HL-60 (cell line): ENCODE data around the gene INPP4B.

Source experiments
- DNase-seq, 2 experiments: peaks; one replicate each; pipeline ENCODE4 v3.0.0-alpha.2; 2010 to 2020; ENCODE audit warnings: low read depth in 1 of 2, low spot score in 1 of 2
- H3K27ac ChIP-seq: fragments of 250-450 bp; sonication (Bioruptor Pico); replicated peaks from 2 replicates; pipeline ENCODE4 v1.5.1; 2020; ENCODE audit warnings: mild to moderate bottlenecking, moderate library complexity
- H3K27me3 ChIP-seq: fragments of 250-450 bp; sonication (Bioruptor Pico); 2 replicates; pipeline ENCODE4 v1.5.1; 2021; ENCODE audit warnings: mild to moderate bottlenecking, moderate library complexity; ENCODE audit not compliant: insufficient read depth, poor library complexity, severe bottlenecking
- H3K4me3 ChIP-seq: replicated peaks from 2 replicates; pipeline ENCODE4 v1.5.1; 2011; ENCODE audit warnings: mild to moderate bottlenecking, control low read depth, low read length; ENCODE audit not compliant: insufficient read depth
- GABPA ChIP-seq: IDR thresholded peaks from 2 replicates; pipeline ENCODE4 v1.6.1; 2012; ENCODE audit warnings: low read depth
- POLR2AphosphoS5 ChIP-seq: IDR thresholded peaks from 2 replicates; pipeline ENCODE4 v1.6.1; 2012; ENCODE audit warnings: low read depth
- SPI1 ChIP-seq: IDR thresholded peaks from 2 replicates; pipeline ENCODE4 v1.6.1; 2012; ENCODE audit warnings: low read depth, mild to moderate bottlenecking, borderline replicate concordance
- TF ChIP-seq, protein P1 (sequence below): IDR thresholded peaks from one replicate; pipeline ENCODE4 v1.5.1; 2011; ENCODE audit warnings: low read length, control low read depth, inconsistent platforms; ENCODE audit not compliant: insufficient read depth
- TF ChIP-seq, protein P2 (sequence below): IDR thresholded peaks from 2 replicates; pipeline ENCODE4 v1.6.1; 2012; ENCODE audit warnings: low read depth; ENCODE audit not compliant: insufficient replicate concordance

INPP4B gene

DNA sequence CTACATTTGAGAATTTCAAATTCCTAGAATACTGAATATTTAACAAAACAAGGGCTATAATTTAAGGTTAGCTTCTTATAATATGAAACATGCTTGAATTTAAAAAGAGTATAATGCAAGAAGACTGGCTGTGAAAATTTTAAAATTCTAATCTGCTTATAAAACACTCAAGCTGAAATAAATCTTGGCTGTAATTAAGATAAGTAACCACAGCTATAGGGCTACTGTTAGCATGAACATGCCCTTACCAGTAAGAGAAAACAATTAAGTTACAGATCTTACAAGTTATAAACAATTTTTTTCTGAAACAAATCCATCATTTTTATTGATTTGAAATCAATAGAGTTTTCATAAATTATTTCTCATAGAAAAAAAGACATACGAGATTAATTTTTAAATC is 148.2 kb downstream of the INPP4B start:
- no peaks in the 10 kb centered on the region for H3K27me3 ChIP-seq
- DNase-seq = no peak
- TF ChIP-seq, protein P1, sequence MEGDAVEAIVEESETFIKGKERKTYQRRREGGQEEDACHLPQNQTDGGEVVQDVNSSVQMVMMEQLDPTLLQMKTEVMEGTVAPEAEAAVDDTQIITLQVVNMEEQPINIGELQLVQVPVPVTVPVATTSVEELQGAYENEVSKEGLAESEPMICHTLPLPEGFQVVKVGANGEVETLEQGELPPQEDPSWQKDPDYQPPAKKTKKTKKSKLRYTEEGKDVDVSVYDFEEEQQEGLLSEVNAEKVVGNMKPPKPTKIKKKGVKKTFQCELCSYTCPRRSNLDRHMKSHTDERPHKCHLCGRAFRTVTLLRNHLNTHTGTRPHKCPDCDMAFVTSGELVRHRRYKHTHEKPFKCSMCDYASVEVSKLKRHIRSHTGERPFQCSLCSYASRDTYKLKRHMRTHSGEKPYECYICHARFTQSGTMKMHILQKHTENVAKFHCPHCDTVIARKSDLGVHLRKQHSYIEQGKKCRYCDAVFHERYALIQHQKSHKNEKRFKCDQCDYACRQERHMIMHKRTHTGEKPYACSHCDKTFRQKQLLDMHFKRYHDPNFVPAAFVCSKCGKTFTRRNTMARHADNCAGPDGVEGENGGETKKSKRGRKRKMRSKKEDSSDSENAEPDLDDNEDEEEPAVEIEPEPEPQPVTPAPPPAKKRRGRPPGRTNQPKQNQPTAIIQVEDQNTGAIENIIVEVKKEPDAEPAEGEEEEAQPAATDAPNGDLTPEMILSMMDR = no peak
- H3K27ac ChIP-seq = no peak overlapping the region
- H3K4me3 ChIP-seq = no peak overlapping the region

DNA sequence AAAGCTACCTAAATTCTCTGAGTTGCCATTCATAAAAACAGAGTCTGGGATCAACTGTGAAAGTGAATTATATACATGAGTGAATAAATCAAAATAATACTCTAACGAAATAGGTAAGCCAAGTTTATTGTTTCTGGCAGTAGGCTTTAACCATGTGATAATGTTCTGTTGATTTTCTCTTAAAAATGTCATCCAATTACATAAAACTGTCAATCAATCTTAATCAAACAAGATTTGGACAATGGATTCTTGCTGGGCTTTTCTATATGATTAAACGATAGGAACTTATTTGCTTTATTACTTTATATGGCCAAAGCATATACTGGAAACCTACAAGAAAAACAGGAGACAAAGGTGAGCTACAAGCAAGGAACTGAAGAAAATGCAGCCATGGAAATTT is 148.8 kb downstream of the INPP4B start:
- Histone ChIP-seq H3K27ac (no peak overlapping the region), H3K4me3 (no peak overlapping the region), H3K27me3 (no peaks in the 10 kb centered on the region)
- DNase-seq = no peak
- TF ChIP-seq, protein P1 = no peak
- TF ChIP-seq GABPA (no peak), SPI1 (no peak), POLR2AphosphoS5 (no peak)
- TF ChIP-seq, protein P2, sequence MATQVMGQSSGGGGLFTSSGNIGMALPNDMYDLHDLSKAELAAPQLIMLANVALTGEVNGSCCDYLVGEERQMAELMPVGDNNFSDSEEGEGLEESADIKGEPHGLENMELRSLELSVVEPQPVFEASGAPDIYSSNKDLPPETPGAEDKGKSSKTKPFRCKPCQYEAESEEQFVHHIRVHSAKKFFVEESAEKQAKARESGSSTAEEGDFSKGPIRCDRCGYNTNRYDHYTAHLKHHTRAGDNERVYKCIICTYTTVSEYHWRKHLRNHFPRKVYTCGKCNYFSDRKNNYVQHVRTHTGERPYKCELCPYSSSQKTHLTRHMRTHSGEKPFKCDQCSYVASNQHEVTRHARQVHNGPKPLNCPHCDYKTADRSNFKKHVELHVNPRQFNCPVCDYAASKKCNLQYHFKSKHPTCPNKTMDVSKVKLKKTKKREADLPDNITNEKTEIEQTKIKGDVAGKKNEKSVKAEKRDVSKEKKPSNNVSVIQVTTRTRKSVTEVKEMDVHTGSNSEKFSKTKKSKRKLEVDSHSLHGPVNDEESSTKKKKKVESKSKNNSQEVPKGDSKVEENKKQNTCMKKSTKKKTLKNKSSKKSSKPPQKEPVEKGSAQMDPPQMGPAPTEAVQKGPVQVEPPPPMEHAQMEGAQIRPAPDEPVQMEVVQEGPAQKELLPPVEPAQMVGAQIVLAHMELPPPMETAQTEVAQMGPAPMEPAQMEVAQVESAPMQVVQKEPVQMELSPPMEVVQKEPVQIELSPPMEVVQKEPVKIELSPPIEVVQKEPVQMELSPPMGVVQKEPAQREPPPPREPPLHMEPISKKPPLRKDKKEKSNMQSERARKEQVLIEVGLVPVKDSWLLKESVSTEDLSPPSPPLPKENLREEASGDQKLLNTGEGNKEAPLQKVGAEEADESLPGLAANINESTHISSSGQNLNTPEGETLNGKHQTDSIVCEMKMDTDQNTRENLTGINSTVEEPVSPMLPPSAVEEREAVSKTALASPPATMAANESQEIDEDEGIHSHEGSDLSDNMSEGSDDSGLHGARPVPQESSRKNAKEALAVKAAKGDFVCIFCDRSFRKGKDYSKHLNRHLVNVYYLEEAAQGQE = no peak

DNA sequence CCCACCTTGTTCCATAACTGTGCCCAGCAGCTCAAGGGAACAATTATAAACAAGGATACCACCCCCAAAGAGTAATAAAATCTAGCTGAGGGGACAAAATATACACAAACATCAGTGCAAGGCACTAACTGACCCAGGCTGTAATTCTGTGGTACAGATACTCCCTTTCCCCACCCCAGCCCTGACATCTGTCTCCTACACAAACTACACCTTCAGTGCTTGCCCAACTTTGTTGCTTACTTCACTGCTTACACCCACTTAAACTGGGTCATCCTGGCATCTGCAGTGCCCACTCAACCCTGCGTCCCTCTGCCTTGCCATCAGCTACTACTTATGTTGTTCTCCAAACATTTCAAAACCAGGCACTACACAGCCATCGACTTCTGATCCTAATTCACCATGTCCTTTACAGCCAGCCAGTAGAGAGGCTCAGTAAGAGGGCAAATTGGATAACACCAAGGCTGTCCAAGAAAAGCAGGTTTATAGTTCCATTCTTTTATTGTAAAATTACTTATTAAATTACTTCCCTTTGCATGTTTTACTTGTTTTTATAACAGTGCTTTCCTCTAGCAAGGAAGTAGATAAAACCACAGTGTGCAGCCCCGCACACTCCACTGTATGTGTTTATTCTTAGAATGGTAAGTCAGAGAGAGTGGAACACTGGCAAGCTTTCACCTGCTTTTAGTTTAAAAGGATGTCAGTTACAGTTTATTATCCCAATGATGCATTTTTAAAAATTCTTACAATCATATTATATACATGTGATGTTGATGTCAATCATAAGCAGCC is 149.6 kb downstream of the INPP4B start:
- H3K27me3 ChIP-seq = no peaks in the 10 kb centered on the region
- no peak for DNase-seq
- H3K4me3 ChIP-seq = no peak overlapping the region
- no peak overlapping the region for H3K27ac ChIP-seq
- TF ChIP-seq GABPA = no peak
- TF ChIP-seq, protein P2 = no peak
- TF ChIP-seq SPI1 = no peak

DNA sequence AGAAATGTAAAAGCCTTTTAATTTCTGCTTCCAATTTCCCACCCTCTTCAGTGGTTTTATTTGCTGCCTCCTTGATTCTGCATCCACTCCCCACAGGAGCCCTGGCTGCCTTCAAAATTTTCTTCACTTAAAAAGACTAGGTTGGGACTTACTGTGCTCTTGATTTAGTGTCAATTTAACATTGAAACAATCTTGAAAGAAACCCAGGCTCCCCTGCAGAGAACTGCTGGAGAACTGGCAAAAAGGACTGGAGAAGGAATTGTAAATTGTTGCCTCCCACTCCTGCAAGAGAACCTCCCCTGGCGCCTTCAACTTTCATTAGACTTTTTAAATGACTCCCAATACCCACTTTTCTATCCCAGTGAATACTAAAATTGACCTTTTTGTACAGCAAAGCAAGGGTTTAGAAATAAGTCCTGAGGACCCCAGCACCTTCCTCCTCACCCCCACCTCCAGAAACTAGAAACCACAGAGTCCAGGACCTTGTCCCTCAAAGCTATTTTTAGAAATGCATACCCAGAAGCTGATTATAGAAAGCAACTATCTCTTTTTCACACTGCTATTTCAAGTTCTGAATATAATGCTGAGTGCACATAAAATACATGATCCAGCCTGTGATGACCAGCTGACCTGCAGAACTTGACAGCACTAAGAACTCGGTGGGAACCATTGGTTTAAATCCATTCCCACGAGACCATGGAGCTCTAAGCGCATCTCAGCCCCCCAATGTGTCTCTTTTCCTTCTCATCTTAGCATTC is 155.5 kb downstream of the INPP4B start:
- DNase-seq = no peak
- TF ChIP-seq, protein P1 = no peak
- TF ChIP-seq SPI1 = no peak
- TF ChIP-seq GABPA = no peak
- TF ChIP-seq, protein P2 = no peak
- no peak for TF ChIP-seq POLR2AphosphoS5
- H3K27me3 ChIP-seq = no peaks in the 10 kb centered on the region
- H3K27ac ChIP-seq = no peak overlapping the region
- no peak overlapping the region for H3K4me3 ChIP-seq
